HG03175 (cell line): ENCODE results near the gene SYNE3.

Experiments used
- ATAC-seq: cut with Tn5 transposase; IDR thresholded peaks from one replicate; pipeline ENCODE4 v1.9.1; 2021; ENCODE audit warnings: mild to moderate bottlenecking, moderate library complexity; ENCODE audit not compliant: unreplicated experiment

SYNE3 gene

GRCh38 chr14:95509495-95509894, 7.0 kb downstream of the SYNE3 start:
- no peak for ATAC-seq

- no peak for ATAC-seq
Observed at GRCh38 chr14:95508377-95508776, 8.1 kb downstream of the SYNE3 start.

GRCh38 chr14:95507701-95508103, 8.7 kb downstream of the SYNE3 start:
- ATAC-seq: no peak

- ATAC-seq: no peak
Observed at GRCh38 chr14:95507174-95507573, 9.3 kb downstream of the SYNE3 start.

GRCh38 chr14:95505030-95505589, 11.3 kb downstream of the SYNE3 start:
- no peak for ATAC-seq

- ATAC-seq: peak; percentile 34
Observed at GRCh38 chr14:95504135-95505029, 12.1 kb downstream of the SYNE3 start.

- ATAC-seq: peak; percentile 64
Observed at GRCh38 chr14:95503365-95504134, 12.9 kb downstream of the SYNE3 start.

GRCh38 chr14:95502381-95502950, 14.0 kb downstream of the SYNE3 start:
- ATAC-seq: no peak

GRCh38 chr14:95500772-95501401, 15.6 kb downstream of the SYNE3 start:
- no peak for ATAC-seq

- no peak for ATAC-seq
Observed at GRCh38 chr14:95500201-95500681, 16.2 kb downstream of the SYNE3 start.

GRCh38 chr14:95499354-95499750, 17.1 kb downstream of the SYNE3 start:
- ATAC-seq: no peak

- ATAC-seq: no peak
Observed at GRCh38 chr14:95498622-95499353, 17.7 kb downstream of the SYNE3 start.

GRCh38 chr14:95497561-95498011, 18.9 kb downstream of the SYNE3 start:
- ATAC-seq: no peak

- no peak for ATAC-seq
Observed at GRCh38 chr14:95496690-95497259, 19.7 kb downstream of the SYNE3 start.

GRCh38 chr14:95496111-95496681, 20.3 kb downstream of the SYNE3 start:
- peak; percentile 25 for ATAC-seq

- ATAC-seq: peak; percentile 94
Observed at GRCh38 chr14:95495538-95496025, 20.9 kb downstream of the SYNE3 start.

GRCh38 chr14:95495076-95495475, 21.4 kb downstream of the SYNE3 start:
- peak; percentile 10 for ATAC-seq

GRCh38 chr14:95494456-95494855, 22.0 kb downstream of the SYNE3 start:
- ATAC-seq: peak; percentile 24

GRCh38 chr14:95493976-95494375, 22.5 kb downstream of the SYNE3 start:
- ATAC-seq: no peak
